ENCODE measurements around the gene KCNJ12.
A peak's percentile ranks its signal among the peaks of the same experiment; 100 is the strongest.

The KCNJ12 gene

DNA sequence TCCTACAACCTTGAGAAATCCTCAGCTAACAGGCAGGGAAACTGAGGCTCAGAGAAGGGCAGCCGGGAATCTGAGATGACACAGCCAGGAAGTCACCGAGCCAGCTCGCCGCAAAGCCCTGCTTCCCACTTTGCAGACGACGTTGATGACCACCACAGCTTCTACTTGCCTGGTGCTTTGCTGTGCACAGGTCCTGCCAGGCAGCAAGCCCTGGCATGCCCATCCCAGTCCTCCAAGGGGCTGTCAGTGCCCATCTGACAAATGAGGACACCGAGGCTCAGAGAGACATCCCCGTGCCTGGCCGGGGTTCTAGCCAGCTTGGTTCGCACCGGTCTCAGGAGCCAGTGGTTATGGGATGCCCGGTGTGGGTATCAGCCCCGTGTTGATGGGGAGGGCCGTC is 20.1 kb downstream of the KCNJ12 start:
- TF ChIP-seq NFIC (IDR thresholded peaks at IDR 0.05) (no peak), MAX (IDR thresholded peaks at IDR 0.05) (no peak)

GRCh38 chr17:21397341-21398190 is 21.4 kb downstream of the KCNJ12 start:
- TF ChIP-seq RAD21 (IDR thresholded peaks at IDR 0.05; ENCODE audit: low read depth) (no peak), YY1 (IDR thresholded peaks at IDR 0.05; ENCODE audit: low read depth) (no peak), CEBPB (IDR thresholded peaks at IDR 0.05) (no peak), ZBTB7A (IDR thresholded peaks at IDR 0.05; ENCODE audit: low read depth) (no peak), TAF1 (IDR thresholded peaks at IDR 0.05; ENCODE audit: low read depth) (no peak), FOXM1 (IDR thresholded peaks at IDR 0.05; ENCODE audit: borderline replicate concordance, low read depth) (no peak), NFIC (IDR thresholded peaks at IDR 0.05) (no peak), TEAD4 (IDR thresholded peaks at IDR 0.05) (no peak), MAX (IDR thresholded peaks at IDR 0.05) (no peak), TCF12 (IDR thresholded peaks at IDR 0.05; ENCODE audit: low read depth) (no peak), EP300 (IDR thresholded peaks at IDR 0.05; ENCODE audit: borderline replicate concordance) (no peak), CREB1 (IDR thresholded peaks at IDR 0.05; ENCODE audit: low read depth) (no peak)
- TF ChIP-seq, protein P1, sequence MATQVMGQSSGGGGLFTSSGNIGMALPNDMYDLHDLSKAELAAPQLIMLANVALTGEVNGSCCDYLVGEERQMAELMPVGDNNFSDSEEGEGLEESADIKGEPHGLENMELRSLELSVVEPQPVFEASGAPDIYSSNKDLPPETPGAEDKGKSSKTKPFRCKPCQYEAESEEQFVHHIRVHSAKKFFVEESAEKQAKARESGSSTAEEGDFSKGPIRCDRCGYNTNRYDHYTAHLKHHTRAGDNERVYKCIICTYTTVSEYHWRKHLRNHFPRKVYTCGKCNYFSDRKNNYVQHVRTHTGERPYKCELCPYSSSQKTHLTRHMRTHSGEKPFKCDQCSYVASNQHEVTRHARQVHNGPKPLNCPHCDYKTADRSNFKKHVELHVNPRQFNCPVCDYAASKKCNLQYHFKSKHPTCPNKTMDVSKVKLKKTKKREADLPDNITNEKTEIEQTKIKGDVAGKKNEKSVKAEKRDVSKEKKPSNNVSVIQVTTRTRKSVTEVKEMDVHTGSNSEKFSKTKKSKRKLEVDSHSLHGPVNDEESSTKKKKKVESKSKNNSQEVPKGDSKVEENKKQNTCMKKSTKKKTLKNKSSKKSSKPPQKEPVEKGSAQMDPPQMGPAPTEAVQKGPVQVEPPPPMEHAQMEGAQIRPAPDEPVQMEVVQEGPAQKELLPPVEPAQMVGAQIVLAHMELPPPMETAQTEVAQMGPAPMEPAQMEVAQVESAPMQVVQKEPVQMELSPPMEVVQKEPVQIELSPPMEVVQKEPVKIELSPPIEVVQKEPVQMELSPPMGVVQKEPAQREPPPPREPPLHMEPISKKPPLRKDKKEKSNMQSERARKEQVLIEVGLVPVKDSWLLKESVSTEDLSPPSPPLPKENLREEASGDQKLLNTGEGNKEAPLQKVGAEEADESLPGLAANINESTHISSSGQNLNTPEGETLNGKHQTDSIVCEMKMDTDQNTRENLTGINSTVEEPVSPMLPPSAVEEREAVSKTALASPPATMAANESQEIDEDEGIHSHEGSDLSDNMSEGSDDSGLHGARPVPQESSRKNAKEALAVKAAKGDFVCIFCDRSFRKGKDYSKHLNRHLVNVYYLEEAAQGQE (IDR thresholded peaks at IDR 0.05; ENCODE audit: low read depth) = no peak
- TF ChIP-seq, protein P2, sequence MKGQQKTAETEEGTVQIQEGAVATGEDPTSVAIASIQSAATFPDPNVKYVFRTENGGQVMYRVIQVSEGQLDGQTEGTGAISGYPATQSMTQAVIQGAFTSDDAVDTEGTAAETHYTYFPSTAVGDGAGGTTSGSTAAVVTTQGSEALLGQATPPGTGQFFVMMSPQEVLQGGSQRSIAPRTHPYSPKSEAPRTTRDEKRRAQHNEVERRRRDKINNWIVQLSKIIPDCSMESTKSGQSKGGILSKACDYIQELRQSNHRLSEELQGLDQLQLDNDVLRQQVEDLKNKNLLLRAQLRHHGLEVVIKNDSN (IDR thresholded peaks at IDR 0.05) = no peak

GRCh38 chr17:21399474-21400186 is 23.5 kb downstream of the KCNJ12 start:
- no peak for TF ChIP-seq EP300 (IDR thresholded peaks at IDR 0.05; ENCODE audit: borderline replicate concordance)
- no peak for TF ChIP-seq RAD21 (IDR thresholded peaks at IDR 0.05; ENCODE audit: low read depth)
- TF ChIP-seq, protein P2 (IDR thresholded peaks at IDR 0.05) = no peak
- TF ChIP-seq CEBPB (IDR thresholded peaks at IDR 0.05) = no peak
- TF ChIP-seq MAX (IDR thresholded peaks at IDR 0.05) = no peak
- TF ChIP-seq ZBTB7A (IDR thresholded peaks at IDR 0.05; ENCODE audit: low read depth) = no peak

GRCh38 chr17:21400816-21401593 is 24.8 kb downstream of the KCNJ12 start:
- TF ChIP-seq NFIC (IDR thresholded peaks at IDR 0.05) = no peak
- TF ChIP-seq EGR1 (IDR thresholded peaks at IDR 0.05) = no peak
- 0 out of 2 replicates have a peak, but pooled peaks have one; percentile 17 for TF ChIP-seq TEAD4 (IDR thresholded peaks at IDR 0.05)
- 0 out of 2 replicates have a peak, but pooled peaks have one; percentile 42 for TF ChIP-seq YY1 (IDR thresholded peaks at IDR 0.05; ENCODE audit: low read depth)
- TF ChIP-seq, protein P2 (IDR thresholded peaks at IDR 0.05) = no peak
- no peak for TF ChIP-seq ZBTB7A (IDR thresholded peaks at IDR 0.05; ENCODE audit: low read depth)
- TF ChIP-seq TAF1 (IDR thresholded peaks at IDR 0.05; ENCODE audit: low read depth) = no peak
- no peak for TF ChIP-seq CREB1 (IDR thresholded peaks at IDR 0.05; ENCODE audit: low read depth)
- TF ChIP-seq, protein P1 (IDR thresholded peaks at IDR 0.05; ENCODE audit: low read depth) = no peak
- peak; percentile 50; the same call in 1 of the 2 replicates for TF ChIP-seq TCF12 (IDR thresholded peaks at IDR 0.05; ENCODE audit: low read depth)
- TF ChIP-seq MAX (IDR thresholded peaks at IDR 0.05) = 0 out of 2 replicates have a peak, but pooled peaks have one; percentile 22
- no peak for TF ChIP-seq FOXM1 (IDR thresholded peaks at IDR 0.05; ENCODE audit: borderline replicate concordance, low read depth)
- no peak; the same call in 1 of the 2 replicates for TF ChIP-seq RAD21 (IDR thresholded peaks at IDR 0.05; ENCODE audit: low read depth)
- no peak for TF ChIP-seq CEBPB (IDR thresholded peaks at IDR 0.05)
- TF ChIP-seq EP300 (IDR thresholded peaks at IDR 0.05; ENCODE audit: borderline replicate concordance) = peak; percentile 38

Measured in Ishikawa (cell line).